HepG2 (cell line): Measurements from ENCODE around the gene PNLIPRP2. TPM values are rescaled to one million over a fixed set of nuclear protein-coding genes. Genes with fewer than 3 reads are reported as not detected.

Source experiments
- EED ChIP-seq: sonication (generic); formaldehyde crosslinking; IDR thresholded peaks from 2 replicates; pipeline ENCODE4 v1.5.0; 2020; ENCODE audit warnings: mild to moderate bottlenecking, missing genetic modification reagents
- FLYWCH1 ChIP-seq: sonication (generic); formaldehyde crosslinking; IDR thresholded peaks from 2 replicates; pipeline ENCODE4 v1.8.1; 2023; ENCODE audit warnings: mild to moderate bottlenecking, missing genetic modification reagents
- JDP2 ChIP-seq: sonication (generic); formaldehyde crosslinking; IDR thresholded peaks from 2 replicates; pipeline ENCODE4 v1.8.1; 2022; ENCODE audit warnings: missing genetic modification reagents, borderline replicate concordance
- PATZ1 ChIP-seq: sonication (generic); formaldehyde crosslinking; IDR thresholded peaks from 2 replicates; pipeline ENCODE4 v1.4.0; 2020; ENCODE audit warnings: missing genetic modification reagents
- PAWR ChIP-seq: sonication (generic); formaldehyde crosslinking; IDR thresholded peaks from 2 replicates; pipeline ENCODE4 v1.4.0; 2020; ENCODE audit warnings: missing genetic modification reagents, mild to moderate bottlenecking, borderline replicate concordance
- RFXANK ChIP-seq: IDR thresholded peaks from 2 replicates; pipeline ENCODE4 v1.6.1; 2016
- SALL1 ChIP-seq: sonication (generic); formaldehyde crosslinking; IDR thresholded peaks from 2 replicates; pipeline ENCODE4 v1.8.0; 2022; ENCODE audit warnings: mild to moderate bottlenecking, missing genetic modification reagents
- SAP130 ChIP-seq: IDR thresholded peaks from 2 replicates; pipeline ENCODE4 v1.6.1; 2016; ENCODE audit warnings: low read depth
- SP140L ChIP-seq: sonication (generic); formaldehyde crosslinking; IDR thresholded peaks from 2 replicates; pipeline ENCODE4 v1.4.0; 2020; ENCODE audit warnings: missing genetic modification reagents, borderline replicate concordance
- SRSF1 ChIP-seq: fragments of 200-400 bp; formaldehyde crosslinking; optimal IDR thresholded peaks from 2 replicates; pipeline ENCODE3; 2017; ENCODE audit warnings: mild to moderate bottlenecking, low read depth, low read length, moderate library complexity
- TBP ChIP-seq: sonication (generic); formaldehyde crosslinking; IDR thresholded peaks from 2 replicates; pipeline ENCODE4 v1.5.0; 2020; ENCODE audit warnings: missing genetic modification reagents
- ZMYM3 ChIP-seq: sonication (generic); formaldehyde crosslinking; IDR thresholded peaks from 2 replicates; pipeline ENCODE4 v1.5.1; 2020; ENCODE audit warnings: mild to moderate bottlenecking, missing genetic modification reagents
- ZNF260 ChIP-seq: sonication (generic); formaldehyde crosslinking; IDR thresholded peaks from 2 replicates; pipeline ENCODE4 v1.4.0; 2020; ENCODE audit warnings: missing genetic modification reagents, low read depth, mild to moderate bottlenecking, borderline replicate concordance
- ZNF331 ChIP-seq: sonication (generic); formaldehyde crosslinking; IDR thresholded peaks from 2 replicates; pipeline ENCODE4 v1.4.0; 2020; ENCODE audit warnings: missing genetic modification reagents
- ZNF614 ChIP-seq: IDR thresholded peaks from 2 replicates; pipeline ENCODE4 v1.6.1; 2018; ENCODE audit warnings: missing biosample characterization, missing genetic modification reagents, inconsistent platforms, borderline replicate concordance
- ZNF672 ChIP-seq: sonication (generic); formaldehyde crosslinking; IDR thresholded peaks from 2 replicates; pipeline ENCODE4 v1.8.1; 2022; ENCODE audit warnings: missing genetic modification reagents
- ZNF780A ChIP-seq: sonication (generic); formaldehyde crosslinking; IDR thresholded peaks from 2 replicates; pipeline ENCODE4 v1.8.0; 2022; ENCODE audit warnings: mild to moderate bottlenecking, missing genetic modification reagents, moderate library complexity
- ZNF841 ChIP-seq: sonication (generic); formaldehyde crosslinking; IDR thresholded peaks from 2 replicates; pipeline ENCODE4 v1.8.1; 2023; ENCODE audit warnings: missing genetic modification reagents, borderline replicate concordance
- ZSCAN20 ChIP-seq: sonication (generic); formaldehyde crosslinking; IDR thresholded peaks from 2 replicates; pipeline ENCODE4 v1.4.0; 2020; ENCODE audit warnings: missing genetic modification reagents, mild to moderate bottlenecking, borderline replicate concordance
- ZSCAN25 ChIP-seq: sonication (generic); formaldehyde crosslinking; IDR thresholded peaks from 2 replicates; pipeline ENCODE4 v1.8.0; 2022; ENCODE audit warnings: mild to moderate bottlenecking, missing genetic modification reagents
- polyA plus RNA-seq, 8 experiments: library from polyadenylated mRNA; depleted of rRNA in 3 of 8; stranded (reverse) in 7 of 8; unstranded in 1 of 8; fragments of >200 nt; fragmentation: Illumina TruSeq in 4 of 8; extraction: Trizol in 4 of 8; gene quantifications; 2 replicates each; pipeline versions ENCODE4 v1.2.1 to v1.2.3, GENCODE V29; 2011 to 2016; ENCODE audit warnings: low read depth in 4 of 8, missing spikeins in 1 of 8, mixed read lengths in 1 of 8; ENCODE audit not compliant: insufficient read depth in 1 of 8
- total RNA-seq, 5 experiments: library from RNA; depleted of rRNA; stranded (reverse); fragments of >200 nt; fragmentation: Illumina TruSeq; extraction: Trizol; gene quantifications; 2 replicates each; pipeline ENCODE4 v1.2.3, GENCODE V29; 2016; ENCODE audit warnings: low read depth in 1 of 5
- TF ChIP-seq, protein P1 (sequence below): sonication (generic); formaldehyde crosslinking; conservative IDR thresholded peaks from 2 replicates; pipeline ENCODE4 v1.4.0; 2020; ENCODE audit warnings: mild to moderate bottlenecking, missing genetic modification reagents, moderate library complexity
- TF ChIP-seq, protein P2 (sequence below): sonication (generic); formaldehyde crosslinking; IDR thresholded peaks from 2 replicates; pipeline ENCODE4 v1.5.0; 2020; ENCODE audit warnings: missing genetic modification reagents, mild to moderate bottlenecking, borderline replicate concordance

PNLIPRP2 gene
- total and polyA plus RNA-seq, 2 of the 13 experiments (the other 11 are each of a cell fraction or from before 2014, with no cell fraction given), result 0.21 to 0.97 TPM

GRCh38 chr10:116620423-116621400 lies at the start of gene PNLIPRP2 (continued):
- peak; percentile 24; the same call in 1 of the 2 replicates for TF ChIP-seq ZMYM3
- TF ChIP-seq ZNF260 (CRISPR knock-in tag), result no peak
- no peak for TF ChIP-seq PAWR (CRISPR knock-in tag)
- no peak for TF ChIP-seq SP140L
- no peak for TF ChIP-seq RFXANK (CRISPR knock-in tag)
- no peak for TF ChIP-seq PATZ1 (CRISPR knock-in tag)
- TF ChIP-seq SAP130 (CRISPR knock-in tag), result peak; percentile 26; the same call in 1 of the 2 replicates
- no peak for TF ChIP-seq JDP2 (CRISPR knock-in tag)
- no peak for TF ChIP-seq EED
- no peak for TF ChIP-seq TBP
- TF ChIP-seq ZNF331 (CRISPR knock-in tag), result no peak
- TF ChIP-seq, protein P1, sequence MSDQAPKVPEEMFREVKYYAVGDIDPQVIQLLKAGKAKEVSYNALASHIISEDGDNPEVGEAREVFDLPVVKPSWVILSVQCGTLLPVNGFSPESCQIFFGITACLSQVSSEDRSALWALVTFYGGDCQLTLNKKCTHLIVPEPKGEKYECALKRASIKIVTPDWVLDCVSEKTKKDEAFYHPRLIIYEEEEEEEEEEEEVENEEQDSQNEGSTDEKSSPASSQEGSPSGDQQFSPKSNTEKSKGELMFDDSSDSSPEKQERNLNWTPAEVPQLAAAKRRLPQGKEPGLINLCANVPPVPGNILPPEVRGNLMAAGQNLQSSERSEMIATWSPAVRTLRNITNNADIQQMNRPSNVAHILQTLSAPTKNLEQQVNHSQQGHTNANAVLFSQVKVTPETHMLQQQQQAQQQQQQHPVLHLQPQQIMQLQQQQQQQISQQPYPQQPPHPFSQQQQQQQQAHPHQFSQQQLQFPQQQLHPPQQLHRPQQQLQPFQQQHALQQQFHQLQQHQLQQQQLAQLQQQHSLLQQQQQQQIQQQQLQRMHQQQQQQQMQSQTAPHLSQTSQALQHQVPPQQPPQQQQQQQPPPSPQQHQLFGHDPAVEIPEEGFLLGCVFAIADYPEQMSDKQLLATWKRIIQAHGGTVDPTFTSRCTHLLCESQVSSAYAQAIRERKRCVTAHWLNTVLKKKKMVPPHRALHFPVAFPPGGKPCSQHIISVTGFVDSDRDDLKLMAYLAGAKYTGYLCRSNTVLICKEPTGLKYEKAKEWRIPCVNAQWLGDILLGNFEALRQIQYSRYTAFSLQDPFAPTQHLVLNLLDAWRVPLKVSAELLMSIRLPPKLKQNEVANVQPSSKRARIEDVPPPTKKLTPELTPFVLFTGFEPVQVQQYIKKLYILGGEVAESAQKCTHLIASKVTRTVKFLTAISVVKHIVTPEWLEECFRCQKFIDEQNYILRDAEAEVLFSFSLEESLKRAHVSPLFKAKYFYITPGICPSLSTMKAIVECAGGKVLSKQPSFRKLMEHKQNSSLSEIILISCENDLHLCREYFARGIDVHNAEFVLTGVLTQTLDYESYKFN (CRISPR knock-in tag), result peak; percentile 24; the same call in 1 of the 2 replicates
- no peak for TF ChIP-seq ZNF672
- TF ChIP-seq SRSF1, result no peak
- TF ChIP-seq ZNF614, result no peak
- no peak for TF ChIP-seq ZNF780A (CRISPR knock-in tag)
- TF ChIP-seq SALL1 (CRISPR knock-in tag), result peak; percentile 44; the same call in 1 of the 2 replicates
- TF ChIP-seq, protein P2, sequence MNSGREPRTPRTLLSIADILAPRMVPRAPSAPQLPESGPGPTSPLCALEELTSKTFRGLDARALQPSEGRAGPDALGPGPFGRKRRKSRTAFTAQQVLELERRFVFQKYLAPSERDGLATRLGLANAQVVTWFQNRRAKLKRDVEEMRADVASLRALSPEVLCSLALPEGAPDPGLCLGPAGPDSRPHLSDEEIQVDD, result no peak
- TF ChIP-seq ZSCAN20 (CRISPR knock-in tag), result no peak
- no peak for TF ChIP-seq ZNF841 (CRISPR knock-in tag)
- TF ChIP-seq ZSCAN25, result no peak
- TF ChIP-seq FLYWCH1 (CRISPR knock-in tag), result no peak
